A673 (cell line): ENCODE data around the gene INPP4B. TPM values are rescaled to one million over a fixed set of nuclear protein-coding genes. Genes with fewer than 3 reads are reported as not detected.

Source experiments
- BruUV-seq: library from RNA; stranded (reverse); fragments of 400-500 nt; replicated peaks from 2 replicates; lab custom pipeline; 2021; lab: Mats Ljungman, UMichigan
- CTCF ChIA-PET: fragments of 300-600 bp; sonication (Branson Sonifier 250); formaldehyde crosslinking; loops from one replicate; lab custom pipeline; 2022; ENCODE audit warnings: antibody characterized with exemption; lab: Charles Lee
- POLR2A ChIA-PET: fragments of 300-600 bp; sonication (Branson Sonifier 250); formaldehyde crosslinking; loops from one replicate; lab custom pipeline; 2022; ENCODE audit warnings: antibody characterized with exemption; ENCODE audit not compliant: low non-redundant PET; lab: Charles Lee
- DNase-seq: peaks from one replicate; pipeline ENCODE4 v3.0.0-alpha.2; 2015; ENCODE audit warnings: low spot score
- H3K27ac ChIP-seq: fragments of 200-600 bp; sonication (generic); 2 replicates; pipeline ENCODE4 v1.5.1; 2016; ENCODE audit warnings: mixed run types, low read depth, mild to moderate bottlenecking, mixed read lengths, antibody characterized with exemption, low read length; ENCODE audit not compliant: poor library complexity, severe bottlenecking
- H3K27me3 ChIP-seq: fragments of 200-600 bp; sonication (generic); replicated peaks from 2 replicates; pipeline ENCODE4 v1.6.1; 2017; ENCODE audit warnings: mixed run types, low read depth, mild to moderate bottlenecking, mixed read lengths, antibody characterized with exemption, low read length; ENCODE audit not compliant: insufficient read depth, poor library complexity
- H3K36me3 ChIP-seq: fragments of 200-600 bp; sonication (generic); 2 replicates; pipeline ENCODE4 v1.6.1; 2016; ENCODE audit warnings: mixed run types, mild to moderate bottlenecking, mixed read lengths, antibody characterized with exemption, low read length; ENCODE audit not compliant: insufficient read depth, poor library complexity, severe bottlenecking
- H3K4me1 ChIP-seq: fragments of 200-600 bp; sonication (generic); 2 replicates; pipeline ENCODE4 v1.6.1; 2017; ENCODE audit warnings: mixed run types, mild to moderate bottlenecking, mixed read lengths, antibody characterized with exemption, low read length; ENCODE audit not compliant: insufficient read depth, poor library complexity, severe bottlenecking
- H3K4me3 ChIP-seq: fragments of 200-600 bp; sonication (generic); 2 replicates; pipeline ENCODE4 v1.5.1; 2016; ENCODE audit warnings: low read depth, mixed run types, mild to moderate bottlenecking, mixed read lengths, low read length; ENCODE audit not compliant: poor library complexity, severe bottlenecking
- H3K9me3 ChIP-seq: fragments of 200-600 bp; sonication (generic); 2 replicates; pipeline ENCODE4 v1.6.1; 2016; ENCODE audit warnings: mixed run types, low read depth, mild to moderate bottlenecking, mixed read lengths, antibody characterized with exemption, low read length; ENCODE audit not compliant: poor library complexity, severe bottlenecking
- EZH2 ChIP-seq: fragments of 200-600 bp; sonication (generic); IDR thresholded peaks from 2 replicates; pipeline ENCODE4 v1.6.1; 2017; ENCODE audit warnings: borderline replicate concordance, low read depth, mild to moderate bottlenecking, mixed read lengths, antibody characterized with exemption, low read length; ENCODE audit not compliant: poor library complexity, severe bottlenecking
- intact Hi-C: fragments of 100-400 bp; cut with micrococcal nuclease; formaldehyde crosslinking; loops from one replicate; pipeline ENCODE4 v1.10.0; 2022; ENCODE audit not compliant: unreplicated experiment
- total RNA-seq: library from RNA; stranded (reverse); gene quantifications from 2 replicates; pipeline ENCODE4 v1.2.3, GENCODE V29; 2021
- TF ChIP-seq, protein P1 (sequence below): fragments of 300-800, 200-600 bp; sonication (generic); conservative IDR thresholded peaks from 2 replicates; pipeline ENCODE4 v1.5.1; 2017; ENCODE audit warnings: low read depth, mild to moderate bottlenecking, antibody characterized with exemption, low read length, moderate library complexity, mixed read lengths

The INPP4B gene
- total RNA-seq, 1 experiment from 2014 or later = 13.1 TPM

- TF ChIP-seq EZH2 = no peak
- TF ChIP-seq, protein P1, sequence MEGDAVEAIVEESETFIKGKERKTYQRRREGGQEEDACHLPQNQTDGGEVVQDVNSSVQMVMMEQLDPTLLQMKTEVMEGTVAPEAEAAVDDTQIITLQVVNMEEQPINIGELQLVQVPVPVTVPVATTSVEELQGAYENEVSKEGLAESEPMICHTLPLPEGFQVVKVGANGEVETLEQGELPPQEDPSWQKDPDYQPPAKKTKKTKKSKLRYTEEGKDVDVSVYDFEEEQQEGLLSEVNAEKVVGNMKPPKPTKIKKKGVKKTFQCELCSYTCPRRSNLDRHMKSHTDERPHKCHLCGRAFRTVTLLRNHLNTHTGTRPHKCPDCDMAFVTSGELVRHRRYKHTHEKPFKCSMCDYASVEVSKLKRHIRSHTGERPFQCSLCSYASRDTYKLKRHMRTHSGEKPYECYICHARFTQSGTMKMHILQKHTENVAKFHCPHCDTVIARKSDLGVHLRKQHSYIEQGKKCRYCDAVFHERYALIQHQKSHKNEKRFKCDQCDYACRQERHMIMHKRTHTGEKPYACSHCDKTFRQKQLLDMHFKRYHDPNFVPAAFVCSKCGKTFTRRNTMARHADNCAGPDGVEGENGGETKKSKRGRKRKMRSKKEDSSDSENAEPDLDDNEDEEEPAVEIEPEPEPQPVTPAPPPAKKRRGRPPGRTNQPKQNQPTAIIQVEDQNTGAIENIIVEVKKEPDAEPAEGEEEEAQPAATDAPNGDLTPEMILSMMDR = no peak
- CTCF ChIA-PET = no interaction called here
- no peaks in the 10 kb centered on the region for H3K9me3 ChIP-seq
- H3K27ac ChIP-seq = no peak overlapping the region
- DNase-seq = no peak
- no peak overlapping the region for H3K4me3 ChIP-seq
- H3K27me3 ChIP-seq = no peaks in the 10 kb centered on the region
- POLR2A ChIA-PET = no interaction called here
- intact Hi-C loops = no loop called here
- no peaks in the 10 kb centered on the region for H3K36me3 ChIP-seq
- no peaks in the 10 kb centered on the region for H3K4me1 ChIP-seq
- no TSS peak for BruUV-seq
Observed at GRCh38 chr4:142698552-142698951, 147.5 kb downstream of the INPP4B start.

DNA sequence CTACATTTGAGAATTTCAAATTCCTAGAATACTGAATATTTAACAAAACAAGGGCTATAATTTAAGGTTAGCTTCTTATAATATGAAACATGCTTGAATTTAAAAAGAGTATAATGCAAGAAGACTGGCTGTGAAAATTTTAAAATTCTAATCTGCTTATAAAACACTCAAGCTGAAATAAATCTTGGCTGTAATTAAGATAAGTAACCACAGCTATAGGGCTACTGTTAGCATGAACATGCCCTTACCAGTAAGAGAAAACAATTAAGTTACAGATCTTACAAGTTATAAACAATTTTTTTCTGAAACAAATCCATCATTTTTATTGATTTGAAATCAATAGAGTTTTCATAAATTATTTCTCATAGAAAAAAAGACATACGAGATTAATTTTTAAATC is 148.2 kb downstream of the INPP4B start:
- TF ChIP-seq, protein P1 = no peak
- TF ChIP-seq EZH2 = no peak
- Histone ChIP-seq H3K9me3 (no peaks in the 10 kb centered on the region), H3K27ac (no peak overlapping the region), H3K4me3 (no peak overlapping the region), H3K4me1 (no peaks in the 10 kb centered on the region), H3K36me3 (no peaks in the 10 kb centered on the region), H3K27me3 (no peaks in the 10 kb centered on the region)
- POLR2A ChIA-PET = no interaction called here
- DNase-seq = no peak
- intact Hi-C loops = no loop called here
- CTCF ChIA-PET = no interaction called here
- no TSS peak for BruUV-seq

- BruUV-seq = no TSS peak
- intact Hi-C loops = no loop called here
- no peaks in the 10 kb centered on the region for H3K36me3 ChIP-seq
- ChIA-PET CTCF (no interaction called here), POLR2A (no interaction called here)
- H3K4me3 ChIP-seq = no peak overlapping the region
- no peak for TF ChIP-seq EZH2
- TF ChIP-seq, protein P1 = no peak
- no peaks in the 10 kb centered on the region for H3K9me3 ChIP-seq
- no peak overlapping the region for H3K27ac ChIP-seq
- no peaks in the 10 kb centered on the region for H3K4me1 ChIP-seq
- DNase-seq = no peak
- no peaks in the 10 kb centered on the region for H3K27me3 ChIP-seq
Observed at GRCh38 chr4:142697320-142697719, 148.8 kb downstream of the INPP4B start.
